Activated T-helper 1 cell treated with anti-CD3 and anti-CD28 coated beads, Interleukin-12 subunit alpha, Interleukin-12 subunit beta, Interleukin-2, Interleukin-4 antibody, amounts not matched to agents 30 ng/mL and 10 ng/mL and 1 ng/mL, durations not matched to agents 14 hours and 24 hours and 36 hours (primary cell): Measurements from ENCODE around the gene MRPS11. TPM values are rescaled to one million over a fixed set of nuclear protein-coding genes. Genes with fewer than 3 reads are reported as not detected.
A peak's percentile ranks its signal among the peaks of the same experiment; 100 is the strongest.
"Not testable (repeated sequence)": the region's sequence is repeated elsewhere in the genome, so short reads cannot be mapped to it uniquely, and the experiment has no call there.

Experiments
- DNase-seq: peaks from one replicate; pipeline ENCODE4 v3.0.0; 2021; ENCODE audit warnings: low spot score
- H3K27ac Mint-ChIP-seq: one replicate; pipeline ENCODE4 v1.8.0; 2021; ENCODE audit warnings: mild to moderate bottlenecking, mixed read lengths
- H3K27me3 Mint-ChIP-seq: one replicate; pipeline ENCODE4 v1.8.0; 2022; ENCODE audit warnings: mild to moderate bottlenecking, moderate library complexity, mixed read lengths; ENCODE audit not compliant: insufficient read depth
- H3K36me3 Mint-ChIP-seq: one replicate; pipeline ENCODE4 v1.8.0; 2021; ENCODE audit warnings: low read depth, mixed read lengths
- H3K4me1 Mint-ChIP-seq: one replicate; pipeline ENCODE4 v1.8.0; 2021; ENCODE audit warnings: low read depth, mixed read lengths
- H3K4me3 Mint-ChIP-seq: one replicate; pipeline ENCODE4 v1.8.0; 2021; ENCODE audit warnings: mild to moderate bottlenecking, moderate library complexity, mixed read lengths
- H3K9me3 Mint-ChIP-seq: one replicate; pipeline ENCODE4 v1.8.0; 2021; ENCODE audit warnings: mixed read lengths
- intact Hi-C: fragments of 100-400 bp; cut with micrococcal nuclease; formaldehyde crosslinking; loops from one replicate; pipeline ENCODE4 v1.15.1; 2024
- total RNA-seq: library from RNA; stranded (reverse); gene quantifications from 2 replicates; pipeline ENCODE4 v1.2.3, GENCODE V29; 2022

Gene MRPS11
- total RNA-seq, 1 donor from 2014 or later, result 68.3 TPM

- DNase-seq, result no peak
- H3K9me3 Mint-ChIP-seq, result no peaks in the 10 kb centered on the region
- H3K4me1 Mint-ChIP-seq, result peaks cover 41% of the 10 kb centered on the region
- no peaks in the 10 kb centered on the region for H3K27me3 Mint-ChIP-seq
- intact Hi-C loops, result loop anchor here (1.0 kb wide), 2 partner anchors 153 to 170 kb away; partner anchors contain the start of gene AEN
- H3K27ac Mint-ChIP-seq, result peak overlapping the region; percentile 95
- H3K4me3 Mint-ChIP-seq, result peak overlapping the region; percentile 96
- peaks cover 26% of the 10 kb centered on the region for H3K36me3 Mint-ChIP-seq
These were observed 524 bp downstream of the MRPS11 start for GRCh38 chr15:88467935-88468528.

- intact Hi-C loops, H3K9me3 Mint-ChIP-seq, H3K27me3 Mint-ChIP-seq, DNase-seq, H3K27ac Mint-ChIP-seq: not testable (repeated sequence)
- Mint-ChIP-seq H3K4me1 (peaks cover 41% of the 10 kb centered on the region), H3K36me3 (peaks cover 23% of the 10 kb centered on the region), H3K4me3 (peak overlapping the region; percentile 96)
These were observed 1.2 kb downstream of the MRPS11 start for GRCh38 chr15:88468721-88469120.

- Mint-ChIP-seq H3K4me3 (no peak overlapping the region), H3K4me1 (peaks cover 41% of the 10 kb centered on the region), H3K9me3 (no peaks in the 10 kb centered on the region), H3K27me3 (no peaks in the 10 kb centered on the region), H3K36me3 (peaks cover 21% of the 10 kb centered on the region), H3K27ac (no peak overlapping the region)
- intact Hi-C loops, result no loop called here
- DNase-seq, result no peak
These were observed 1.8 kb downstream of the MRPS11 start for GRCh38 chr15:88469321-88469720.

GRCh38 chr15:88470625-88471372, 3.3 kb downstream of the MRPS11 start:
- intact Hi-C loops, result no loop called here
- Mint-ChIP-seq H3K27me3 (no peaks in the 10 kb centered on the region), H3K36me3 (peaks cover 22% of the 10 kb centered on the region), H3K4me3 (no peak overlapping the region), H3K27ac (no peak overlapping the region), H3K9me3 (no peaks in the 10 kb centered on the region), H3K4me1 (peaks cover 32% of the 10 kb centered on the region)
- DNase-seq, result no peak

GRCh38 chr15:88472225-88472624, 4.7 kb downstream of the MRPS11 start:
- Mint-ChIP-seq H3K27ac (peak overlapping the region; percentile 74), H3K36me3 (peaks cover 27% of the 10 kb centered on the region), H3K4me1 (peaks cover 20% of the 10 kb centered on the region), H3K4me3 (no peak overlapping the region), H3K9me3 (no peaks in the 10 kb centered on the region), H3K27me3 (no peaks in the 10 kb centered on the region)
- intact Hi-C loops, result no loop called here
- no peak for DNase-seq

- DNase-seq, H3K9me3 Mint-ChIP-seq, H3K4me3 Mint-ChIP-seq, H3K27ac Mint-ChIP-seq, intact Hi-C loops, H3K27me3 Mint-ChIP-seq: not testable (repeated sequence)
- Mint-ChIP-seq H3K4me1 (peaks cover 12% of the 10 kb centered on the region), H3K36me3 (peaks cover 24% of the 10 kb centered on the region)
These were observed 6.3 kb downstream of the MRPS11 start for GRCh38 chr15:88473661-88474293.

GRCh38 chr15:88476635-88477060, 9.1 kb downstream of the MRPS11 start:
- Mint-ChIP-seq H3K4me1 (peaks cover 11% of the 10 kb centered on the region), H3K27me3 (no peaks in the 10 kb centered on the region), H3K36me3 (peaks cover 29% of the 10 kb centered on the region), H3K27ac (no peak overlapping the region), H3K9me3 (no peaks in the 10 kb centered on the region), H3K4me3 (no peak overlapping the region)
- no peak for DNase-seq
- intact Hi-C loops, result loop anchor here (1.0 to 2.0 kb wide), 2 partner anchors 70 to 188 kb away; partner anchors contain the start of gene DET1

GRCh38 chr15:88477126-88477525, 9.6 kb downstream of the MRPS11 start:
- no peaks in the 10 kb centered on the region for H3K9me3 Mint-ChIP-seq
- intact Hi-C loops, result loop anchor here (2.0 kb wide), 1 partner anchor 70 kb away; the partner anchor contains the start of gene DET1
- DNase-seq, result no peak
- H3K4me1 Mint-ChIP-seq, result peaks cover 6% of the 10 kb centered on the region
- H3K36me3 Mint-ChIP-seq, result peaks cover 27% of the 10 kb centered on the region
- no peak overlapping the region for H3K27ac Mint-ChIP-seq
- no peaks in the 10 kb centered on the region for H3K27me3 Mint-ChIP-seq
- H3K4me3 Mint-ChIP-seq, result no peak overlapping the region

GRCh38 chr15:88477904-88478303, 10.4 kb downstream of the MRPS11 start:
- intact Hi-C loops, result loop anchor here (2.0 kb wide), 1 partner anchor 69 kb away; the partner anchor contains the start of gene DET1

GRCh38 chr15:88479169-88479568, 11.7 kb downstream of the MRPS11 start:
- H3K36me3 Mint-ChIP-seq, result peaks cover 18% of the 10 kb centered on the region
- H3K9me3 Mint-ChIP-seq, result no peaks in the 10 kb centered on the region
- intact Hi-C loops, result no loop called here
- no peak overlapping the region for H3K27ac Mint-ChIP-seq
- no peaks in the 10 kb centered on the region for H3K4me1 Mint-ChIP-seq
- H3K4me3 Mint-ChIP-seq, result no peak overlapping the region
- H3K27me3 Mint-ChIP-seq, result no peaks in the 10 kb centered on the region
- DNase-seq, result no peak

More at GRCh38 chr15:88477904-88478303, 10.4 kb downstream of the MRPS11 start:
- no peak for DNase-seq
- H3K9me3 Mint-ChIP-seq, result no peaks in the 10 kb centered on the region
- H3K36me3 Mint-ChIP-seq, result peaks cover 21% of the 10 kb centered on the region
- no peak overlapping the region for H3K4me3 Mint-ChIP-seq
- H3K4me1 Mint-ChIP-seq, result no peaks in the 10 kb centered on the region
- H3K27ac Mint-ChIP-seq, result no peak overlapping the region
- H3K27me3 Mint-ChIP-seq, result no peaks in the 10 kb centered on the region

GRCh38 chr15:88480981-88481380, 13.5 kb downstream of the MRPS11 start:
- Mint-ChIP-seq H3K27me3 (no peaks in the 10 kb centered on the region), H3K27ac (no peak overlapping the region), H3K36me3 (peaks cover 13% of the 10 kb centered on the region), H3K9me3 (no peaks in the 10 kb centered on the region), H3K4me1 (no peaks in the 10 kb centered on the region), H3K4me3 (no peak overlapping the region)
- intact Hi-C loops, result no loop called here
- no peak for DNase-seq

GRCh38 chr15:88482263-88482662, 14.8 kb downstream of the MRPS11 start:
- no peaks in the 10 kb centered on the region for H3K4me1 Mint-ChIP-seq
- H3K9me3 Mint-ChIP-seq, result no peaks in the 10 kb centered on the region
- peaks cover 7% of the 10 kb centered on the region for H3K36me3 Mint-ChIP-seq
- no peaks in the 10 kb centered on the region for H3K27me3 Mint-ChIP-seq
- intact Hi-C loops, result no loop called here
- no peak overlapping the region for H3K27ac Mint-ChIP-seq
- DNase-seq, result no peak
- H3K4me3 Mint-ChIP-seq, result no peak overlapping the region
